Fibroblast of mammary gland (primary cell): ENCODE measurements around the gene MRGPRE.

Experiments used
- DNase-seq: peaks from one replicate; pipeline ENCODE4 v3.0.0-alpha.2; 2010; ENCODE audit warnings: low read depth
- H3K4me3 ChIP-seq: 2 replicates; pipeline ENCODE4 v1.5.1; 2011; ENCODE audit warnings: low read depth, mild to moderate bottlenecking, low read length, moderate library complexity; ENCODE audit not compliant: control insufficient read depth
- TF ChIP-seq, protein P1 (sequence below): conservative IDR thresholded peaks from 2 replicates; pipeline ENCODE4 v1.5.1; 2011; ENCODE audit warnings: low read depth, low read length, inconsistent platforms; ENCODE audit not compliant: control insufficient read depth, insufficient read depth

MRGPRE gene

DNA sequence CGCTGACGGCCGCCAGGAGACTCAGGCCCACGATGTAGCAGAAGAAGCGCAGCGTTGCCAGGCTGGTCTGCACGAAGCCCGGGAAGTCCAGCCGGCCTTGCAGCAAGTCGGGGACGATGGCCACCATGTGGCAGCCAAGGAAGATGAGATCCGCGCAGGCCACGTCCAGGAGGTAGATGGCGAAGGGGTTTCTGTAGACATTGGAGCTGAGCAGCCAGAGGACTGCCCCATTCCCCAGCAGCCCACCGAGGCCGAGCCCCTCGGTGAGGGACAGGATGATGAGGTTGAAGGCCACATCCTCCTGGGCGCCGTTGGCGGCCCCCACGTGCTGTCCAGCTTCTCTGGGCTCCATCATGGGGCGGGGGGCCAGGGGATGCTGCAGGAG lies 3.8 kb downstream of the MRGPRE start:
- TF ChIP-seq, protein P1, sequence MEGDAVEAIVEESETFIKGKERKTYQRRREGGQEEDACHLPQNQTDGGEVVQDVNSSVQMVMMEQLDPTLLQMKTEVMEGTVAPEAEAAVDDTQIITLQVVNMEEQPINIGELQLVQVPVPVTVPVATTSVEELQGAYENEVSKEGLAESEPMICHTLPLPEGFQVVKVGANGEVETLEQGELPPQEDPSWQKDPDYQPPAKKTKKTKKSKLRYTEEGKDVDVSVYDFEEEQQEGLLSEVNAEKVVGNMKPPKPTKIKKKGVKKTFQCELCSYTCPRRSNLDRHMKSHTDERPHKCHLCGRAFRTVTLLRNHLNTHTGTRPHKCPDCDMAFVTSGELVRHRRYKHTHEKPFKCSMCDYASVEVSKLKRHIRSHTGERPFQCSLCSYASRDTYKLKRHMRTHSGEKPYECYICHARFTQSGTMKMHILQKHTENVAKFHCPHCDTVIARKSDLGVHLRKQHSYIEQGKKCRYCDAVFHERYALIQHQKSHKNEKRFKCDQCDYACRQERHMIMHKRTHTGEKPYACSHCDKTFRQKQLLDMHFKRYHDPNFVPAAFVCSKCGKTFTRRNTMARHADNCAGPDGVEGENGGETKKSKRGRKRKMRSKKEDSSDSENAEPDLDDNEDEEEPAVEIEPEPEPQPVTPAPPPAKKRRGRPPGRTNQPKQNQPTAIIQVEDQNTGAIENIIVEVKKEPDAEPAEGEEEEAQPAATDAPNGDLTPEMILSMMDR, result no peak
- DNase-seq, result no peak
- H3K4me3 ChIP-seq, result no peak overlapping the region

DNA sequence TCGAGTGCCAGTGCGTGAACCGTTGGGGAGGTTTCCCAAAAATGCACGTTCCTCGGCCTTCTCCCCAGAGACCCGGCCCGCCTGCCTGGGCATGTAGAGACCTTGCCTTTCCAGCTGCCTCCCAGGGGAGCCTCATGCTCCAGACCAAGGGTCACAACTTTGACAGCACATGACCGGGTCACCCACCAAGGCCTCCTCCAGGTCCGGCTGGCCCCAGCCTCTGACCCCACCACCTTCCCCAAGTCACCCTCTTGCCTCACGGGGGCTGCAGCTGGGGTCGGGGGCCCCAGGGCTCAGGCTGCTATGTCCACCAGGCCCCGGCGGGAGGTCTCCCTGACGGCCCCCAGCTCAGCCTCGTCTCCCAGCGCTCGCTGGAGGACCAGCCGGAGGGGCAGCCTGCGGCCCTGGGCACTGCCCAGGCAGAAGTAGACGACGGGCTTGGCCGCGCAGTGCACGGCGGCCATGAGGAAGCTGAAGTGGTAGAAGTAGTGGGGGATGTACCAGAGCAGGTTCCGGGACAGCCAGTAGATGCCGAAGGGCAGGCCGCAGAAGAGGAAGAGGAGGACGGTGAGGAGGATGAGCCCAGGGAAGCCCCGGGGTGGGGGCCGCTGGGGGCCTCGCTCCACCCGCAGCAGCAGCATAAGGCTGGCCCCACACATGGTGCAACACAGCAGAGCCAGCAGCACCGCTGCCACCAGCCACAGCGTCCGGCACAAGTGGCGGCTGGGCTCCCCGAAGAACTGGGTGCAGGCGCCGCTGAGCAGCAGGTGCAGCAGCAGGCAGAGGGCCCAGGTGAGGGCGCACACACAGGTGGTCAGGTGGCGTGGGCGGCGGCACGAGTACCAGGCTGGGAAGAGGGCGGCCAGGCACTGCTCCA lies 4.4 kb downstream of the MRGPRE start:
- TF ChIP-seq, protein P1, result no peak
- DNase-seq, result no peak
- H3K4me3 ChIP-seq, result no peak overlapping the region

DNA sequence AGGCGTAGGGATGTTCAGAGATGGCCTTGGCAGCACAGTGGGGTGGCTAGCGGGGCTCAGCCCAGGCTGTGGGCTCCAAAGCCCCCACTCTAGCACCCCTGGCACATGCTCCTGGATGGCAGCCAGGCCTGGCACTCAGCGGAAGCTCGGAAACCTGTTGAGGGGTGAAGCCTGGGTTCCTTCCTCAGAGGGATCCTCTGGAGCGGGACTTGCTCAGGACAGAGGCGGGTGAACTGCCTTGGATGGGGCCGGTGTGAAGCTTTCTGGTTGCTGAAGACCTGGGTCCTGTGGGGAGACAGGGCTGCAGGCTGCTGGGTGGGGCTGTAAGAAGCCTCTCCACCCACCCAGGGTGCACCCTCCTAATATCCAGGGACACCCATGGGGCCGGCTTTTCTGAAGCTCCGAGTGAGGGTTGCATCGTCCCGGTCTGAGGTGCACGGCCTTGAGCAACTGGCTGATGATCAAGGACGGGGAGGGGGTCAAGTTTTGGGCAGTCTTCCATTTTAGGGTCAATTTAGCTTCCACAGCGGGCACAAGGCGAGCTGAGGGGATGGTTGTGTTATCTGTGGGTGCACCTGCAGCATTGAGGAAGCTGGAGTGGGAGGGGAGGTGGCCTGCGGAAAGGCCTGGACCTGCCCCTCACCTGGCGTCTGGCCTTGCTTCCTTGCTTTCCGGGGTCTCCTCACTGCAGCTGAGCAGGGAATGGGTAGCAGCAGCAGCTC lies 5.2 kb downstream of the MRGPRE start:
- TF ChIP-seq, protein P1, result no peak
- no peak for DNase-seq
- no peak overlapping the region for H3K4me3 ChIP-seq

DNA sequence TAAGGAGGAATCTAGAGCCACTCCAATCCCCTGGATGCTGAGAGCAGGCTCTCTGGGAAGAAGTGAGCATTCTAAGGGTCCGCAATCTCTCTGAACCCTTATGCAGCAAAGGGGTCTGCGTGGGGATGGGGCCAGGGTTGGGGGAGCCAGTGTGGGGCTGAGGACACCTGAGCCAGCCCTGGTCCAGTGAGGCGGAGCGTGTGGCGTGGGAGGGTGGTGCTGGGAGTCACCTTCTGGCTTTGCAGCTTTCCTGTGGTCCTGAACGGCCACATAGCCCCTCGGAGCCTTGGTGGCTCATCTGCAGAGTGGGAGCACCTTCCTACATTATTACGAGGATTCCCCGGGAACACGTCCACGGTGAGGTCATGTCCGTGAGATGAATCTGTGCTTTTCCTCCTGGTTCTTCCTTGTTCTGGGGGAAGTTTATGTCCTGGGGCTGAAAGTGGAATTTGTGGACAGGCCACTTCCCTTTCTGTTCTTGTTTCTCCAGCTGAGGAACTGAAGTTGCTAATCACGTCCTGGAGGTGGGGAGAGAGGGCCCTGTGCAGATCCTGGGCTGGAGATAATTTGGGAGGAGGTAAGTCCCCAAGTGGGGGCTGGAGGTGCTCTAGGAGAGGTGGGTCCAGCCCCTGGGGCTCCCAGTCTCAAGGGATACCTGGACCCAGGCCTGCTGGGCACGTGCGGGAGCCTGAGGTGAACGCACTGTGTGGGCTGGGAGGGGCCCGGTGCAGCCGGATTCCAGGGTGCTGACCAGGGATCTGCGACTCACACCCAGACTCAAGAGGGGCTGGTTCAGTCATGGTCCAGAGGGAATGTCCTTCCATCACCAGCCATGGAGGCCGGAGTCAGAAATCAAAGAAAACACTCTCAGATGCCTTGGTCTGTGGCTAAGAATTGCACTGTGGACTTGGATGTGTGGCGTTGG lies 6.1 kb downstream of the MRGPRE start:
- TF ChIP-seq, protein P1, result no peak
- no peak overlapping the region for H3K4me3 ChIP-seq
- DNase-seq, result peak; percentile 14

DNA sequence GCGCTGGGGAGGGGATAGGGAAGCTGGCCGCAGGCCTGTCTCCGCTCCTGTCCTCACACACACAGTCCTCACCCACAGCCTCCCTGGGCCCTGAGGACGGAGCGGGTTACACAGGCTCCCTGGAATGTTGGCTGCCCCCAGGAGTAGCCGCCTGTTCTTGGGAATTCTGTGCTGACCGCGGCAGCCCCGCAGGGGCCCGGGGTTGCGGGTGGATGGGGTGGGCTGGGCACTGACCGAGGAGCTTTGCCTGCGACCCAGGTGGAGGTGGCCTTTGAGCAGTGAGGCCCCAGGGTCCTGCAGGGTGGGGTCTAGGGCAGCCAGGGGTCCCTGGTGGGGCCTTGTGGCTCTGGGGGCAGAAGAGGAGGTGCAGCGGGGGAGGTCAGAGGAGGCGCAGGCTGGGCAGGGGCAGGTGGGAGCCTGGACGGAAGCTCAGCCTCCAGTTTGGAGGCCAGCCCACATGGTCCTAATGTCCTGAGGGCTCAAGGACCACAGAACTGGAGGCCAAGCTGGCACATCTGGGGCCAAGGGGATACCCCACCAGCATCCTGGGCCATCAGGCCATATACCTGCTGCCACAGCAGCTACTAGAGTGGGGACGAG lies 7.0 kb downstream of the MRGPRE start:
- TF ChIP-seq, protein P1, result no peak
- DNase-seq, result no peak
- no peak overlapping the region for H3K4me3 ChIP-seq
